GM19397 (cell line): ENCODE results near the gene HOXA4.

Experiments
- ATAC-seq: cut with Tn5 transposase; IDR thresholded peaks from one replicate; pipeline ENCODE4 v1.9.1; 2021; ENCODE audit warnings: mild to moderate bottlenecking, moderate library complexity; ENCODE audit not compliant: unreplicated experiment

The HOXA4 gene

GRCh38 chr7:27117887-27118491, 12.6 kb downstream of the HOXA4 start:
- ATAC-seq = no peak

GRCh38 chr7:27116962-27117886, 13.3 kb downstream of the HOXA4 start:
- no peak for ATAC-seq

GRCh38 chr7:27116031-27116961, 14.3 kb downstream of the HOXA4 start:
- no peak for ATAC-seq

GRCh38 chr7:27115221-27116026, 15.1 kb downstream of the HOXA4 start:
- ATAC-seq = no peak

- ATAC-seq = no peak
These were observed 15.7 kb downstream of the HOXA4 start for GRCh38 chr7:27114881-27115220.

- no peak for ATAC-seq
These were observed 16.4 kb downstream of the HOXA4 start for GRCh38 chr7:27113991-27114769.

GRCh38 chr7:27112955-27113949, 17.3 kb downstream of the HOXA4 start:
- no peak for ATAC-seq

- ATAC-seq = no peak
These were observed 18.2 kb downstream of the HOXA4 start for GRCh38 chr7:27112361-27112760.

- no peak for ATAC-seq
These were observed 18.7 kb downstream of the HOXA4 start for GRCh38 chr7:27111751-27112277.

- ATAC-seq = no peak
These were observed 19.4 kb downstream of the HOXA4 start for GRCh38 chr7:27111042-27111750.

GRCh38 chr7:27110186-27111031, 20.1 kb downstream of the HOXA4 start:
- no peak for ATAC-seq

- no peak for ATAC-seq
These were observed 20.9 kb downstream of the HOXA4 start for GRCh38 chr7:27109466-27110185.

GRCh38 chr7:27108390-27109127, 22.0 kb downstream of the HOXA4 start:
- ATAC-seq = no peak

- ATAC-seq = no peak
These were observed 22.9 kb downstream of the HOXA4 start for GRCh38 chr7:27107391-27108381.
